SHP77 treated with DMSO at 0.1 percent for 48 hours (cell line): Measurements from ENCODE around the gene CASP10.
"Not testable (repeated sequence)": the region's sequence is repeated elsewhere in the genome, so short reads cannot be mapped to it uniquely, and the experiment has no call there.

Source experiments
- DNase-seq: peaks from one replicate; lab custom pipeline; 2025; lab: John Stamatoyannopoulos, UW

CASP10 gene

GRCh38 chr2:201182650-201183364, at the start of gene CASP10:
CASP10 (plus strand) TSS chr2:201183141; CDS start chr2:201185778, 2,637 bp downstream.
- no peak for DNase-seq

GRCh38 chr2:201135386-201135785, 47.6 kb upstream of the CASP10 start:
- no peak for DNase-seq

- DNase-seq: no peak
Observed at GRCh38 chr2:201136889-201137321, 46.0 kb upstream of the CASP10 start.

- DNase-seq: no peak
Observed at GRCh38 chr2:201137505-201138400, 45.2 kb upstream of the CASP10 start.

GRCh38 chr2:201138401-201138970, 44.5 kb upstream of the CASP10 start:
- DNase-seq: no peak

GRCh38 chr2:201138986-201139781, 43.8 kb upstream of the CASP10 start:
- not testable (repeated sequence) for DNase-seq

- no peak for DNase-seq
Observed at GRCh38 chr2:201139836-201140604, 42.9 kb upstream of the CASP10 start.

- no peak for DNase-seq
Observed at GRCh38 chr2:201144101-201145051, 38.6 kb upstream of the CASP10 start.

- DNase-seq: no peak
Observed at GRCh38 chr2:201148434-201148990, 34.4 kb upstream of the CASP10 start.

GRCh38 chr2:201149064-201149820, 33.7 kb upstream of the CASP10 start:
- no peak for DNase-seq

GRCh38 chr2:201149821-201150165, 33.1 kb upstream of the CASP10 start:
- not testable (repeated sequence) for DNase-seq

GRCh38 chr2:201150454-201151020, 32.4 kb upstream of the CASP10 start:
- no peak for DNase-seq

GRCh38 chr2:201151127-201151981, 31.6 kb upstream of the CASP10 start:
- DNase-seq: no peak

- DNase-seq: no peak
Observed at GRCh38 chr2:201152517-201152916, 30.4 kb upstream of the CASP10 start.

GRCh38 chr2:201152999-201153815, 29.7 kb upstream of the CASP10 start:
- DNase-seq: no peak

GRCh38 chr2:201154615-201155399, 28.1 kb upstream of the CASP10 start:
- DNase-seq: no peak
